Endothelial cell of umbilical vein (primary cell): Measurements from ENCODE around the gene C10orf71. TPM values are rescaled to one million over a fixed set of nuclear protein-coding genes. Genes with fewer than 3 reads are reported as not detected.

Source experiments
- BruUV-seq: library from RNA; stranded (reverse); fragments of 400-500 nt; replicated peaks from 2 replicates; lab custom pipeline; 2021; lab: Mats Ljungman, UMichigan
- CTCF ChIA-PET: fragments of 300-600, 350-600 bp; sonication (Branson Sonifier 250); formaldehyde crosslinking; loops from one replicate; lab custom pipeline; 2021; ENCODE audit warnings: antibody characterized with exemption, inconsistent platforms; lab: Charles Lee
- POLR2A ChIA-PET: fragments of 300-600, 350-600 bp; sonication (Branson Sonifier 250); formaldehyde crosslinking; loops from one replicate; lab custom pipeline; 2021; ENCODE audit warnings: antibody characterized with exemption, inconsistent platforms; lab: Charles Lee
- DNase-seq: peaks from one replicate; pipeline ENCODE4 v3.0.0-alpha.2; 2011; ENCODE audit warnings: low read depth, low spot score
- FAIRE-seq: peaks from 2 replicates; lab custom pipeline; 2011; peaks lifted over from hg19 to GRCh38; lab: Jason Lieb, UNC
- H2AFZ ChIP-seq: 2 replicates; pipeline ENCODE4 v1.6.0; 2012; ENCODE audit warnings: low read depth, low read length, control low read depth, inconsistent platforms
- H3K27ac ChIP-seq: 2 replicates; pipeline ENCODE4 v1.5.1; 2011; ENCODE audit warnings: low read depth, mild to moderate bottlenecking, control low read depth, low read length, moderate library complexity; ENCODE audit not compliant: insufficient read depth
- H3K27me3 ChIP-seq, 2 experiments: 2 replicates each; pipeline versions ENCODE4 v1.6.0 to v1.6.1; 2011; ENCODE audit warnings: low read length in 2 of 2, mixed read lengths in 1 of 2; ENCODE audit not compliant: control insufficient read depth in 2 of 2, insufficient read depth in 2 of 2
- H3K36me3 ChIP-seq, 2 experiments: 2 replicates in 1 of 2; 3 replicates in 1 of 2; pipeline ENCODE4 v1.5.1; 2011; ENCODE audit warnings: low read length in 2 of 2, mild to moderate bottlenecking in 1 of 2, moderate library complexity in 1 of 2; ENCODE audit not compliant: control insufficient read depth in 2 of 2, insufficient read depth in 2 of 2; ENCODE audit errors: extremely low read depth in 1 of 2
- H3K4me1 ChIP-seq: 3 replicates; pipeline ENCODE4 v1.5.1; 2011; ENCODE audit warnings: mild to moderate bottlenecking, low read length; ENCODE audit not compliant: control insufficient read depth, insufficient read depth; ENCODE audit errors: extremely low read depth
- H3K4me2 ChIP-seq: 2 replicates; pipeline ENCODE4 v1.6.1; 2011; ENCODE audit warnings: low read length, control low read depth, mixed read lengths; ENCODE audit not compliant: insufficient read depth
- H3K4me3 ChIP-seq, 3 experiments: fragments of 200-600 bp in 1 of 3; sonication (generic), shearing (Covaris generic) in 1 of 3; replicated peaks in 1 of 3; 2 replicates each; pipeline ENCODE4 v1.5.1; 2011 to 2016; ENCODE audit warnings: control low read depth in 3 of 3, low read length in 3 of 3, mild to moderate bottlenecking in 2 of 3, inconsistent platforms in 1 of 3, low read depth in 1 of 3, moderate library complexity in 1 of 3; ENCODE audit not compliant: insufficient read depth in 1 of 3
- H3K79me2 ChIP-seq: 2 replicates; pipeline ENCODE4 v1.6.0; 2012; ENCODE audit warnings: low read length, inconsistent platforms; ENCODE audit not compliant: control insufficient read depth, insufficient read depth
- H3K9ac ChIP-seq: replicated peaks from 2 replicates; pipeline ENCODE3; 2011; ENCODE audit warnings: low read length, control low read depth; ENCODE audit not compliant: insufficient read depth; ENCODE audit errors: extremely low read depth
- H3K9me1 ChIP-seq: replicated peaks from 3 replicates; pipeline ENCODE4 v1.6.0; 2011; ENCODE audit warnings: mild to moderate bottlenecking, low read length; ENCODE audit not compliant: control insufficient read depth, insufficient read depth; ENCODE audit errors: extremely low read depth
- H3K9me3 ChIP-seq: replicated peaks from 2 replicates; pipeline ENCODE4 v1.5.1; 2012; ENCODE audit warnings: low read length, inconsistent platforms; ENCODE audit not compliant: control insufficient read depth, insufficient read depth
- H4K20me1 ChIP-seq: replicated peaks from 2 replicates; pipeline ENCODE3; 2011; ENCODE audit warnings: mild to moderate bottlenecking, low read length; ENCODE audit not compliant: control insufficient read depth, insufficient read depth; ENCODE audit errors: extremely low read depth
- EZH2 ChIP-seq: IDR thresholded peaks from 2 replicates; pipeline ENCODE4 v1.6.1; 2012; ENCODE audit warnings: borderline replicate concordance, low read depth, mild to moderate bottlenecking, moderate library complexity, low read length, inconsistent platforms; ENCODE audit not compliant: severe bottlenecking
- FOS ChIP-seq: IDR thresholded peaks from 2 replicates; pipeline ENCODE4 v1.6.1; 2011; ENCODE audit warnings: mild to moderate bottlenecking, low read length, moderate library complexity, borderline replicate concordance; ENCODE audit not compliant: insufficient read depth
- GATA2 ChIP-seq: IDR thresholded peaks from 2 replicates; pipeline ENCODE4 v1.7.0; 2011; ENCODE audit warnings: low read depth, mild to moderate bottlenecking, moderate library complexity, mixed read lengths, low read length; ENCODE audit not compliant: insufficient read length, insufficient read depth
- JUN ChIP-seq: IDR thresholded peaks from 2 replicates; pipeline ENCODE4 v1.6.1; 2011; ENCODE audit warnings: borderline replicate concordance, low read depth; ENCODE audit not compliant: insufficient read length, insufficient read depth
- MYC ChIP-seq: IDR thresholded peaks from one replicate; pipeline ENCODE4 v1.6.1; 2011; ENCODE audit warnings: mild to moderate bottlenecking, low read depth, low read length
- POLR2A ChIP-seq: IDR thresholded peaks from 2 replicates; pipeline ENCODE4 v1.6.1; 2012; ENCODE audit warnings: low read depth, mild to moderate bottlenecking, control low read depth, low read length
- POLR2AphosphoS5 ChIP-seq: IDR thresholded peaks from 2 replicates; pipeline ENCODE4 v1.6.1; 2012; ENCODE audit warnings: low read depth, mild to moderate bottlenecking, control low read depth, low read length, moderate library complexity; ENCODE audit not compliant: insufficient read depth
- dilution Hi-C: fragments of 300-500 bp; cut with MboI; formaldehyde crosslinking; loops from one replicate; pipeline ENCODE4 v1.15.0; 2019; ENCODE audit warnings: low sequenced_read_pairs; ENCODE audit not compliant: extremely low pct_ligation_motif_present
- intact Hi-C: fragments of 100-400 bp; cut with micrococcal nuclease; formaldehyde crosslinking; loops from one replicate; pipeline ENCODE4 v1.10.0; 2022
- polyA plus RNA-seq, 4 experiments: library from polyadenylated mRNA; depleted of rRNA in 3 of 4; stranded (reverse) in 3 of 4; unstranded in 1 of 4; fragments of >200 nt; gene quantifications; 2 replicates each; pipeline versions ENCODE4 v1.2.1 to v1.2.3, GENCODE V29; 2011 to 2012; ENCODE audit warnings: missing spikeins in 1 of 4
- total RNA-seq: library from RNA; stranded (reverse); gene quantifications from 2 replicates; pipeline ENCODE4 v1.2.3, GENCODE V29; 2021
- TF ChIP-seq, protein P1 (sequence below), 2 donors: IDR thresholded peaks; 1 replicate in 1 of 2; 2 replicates in 1 of 2; pipeline ENCODE4 v1.5.1; 2011; ENCODE audit warnings: low read length in 2 of 2, mild to moderate bottlenecking in 2 of 2, moderate library complexity in 2 of 2, control low read depth in 1 of 2, inconsistent platforms in 1 of 2, low read depth in 1 of 2; ENCODE audit not compliant: insufficient read depth in 1 of 2; ENCODE audit errors: extremely low read depth in 1 of 2
- TF ChIP-seq, protein P2 (sequence below): IDR thresholded peaks from 2 replicates; pipeline ENCODE4 v1.6.1; 2011; ENCODE audit not compliant: insufficient read depth, insufficient read length

Gene C10orf71
- total and polyA plus RNA-seq, 2 donors (not counting 3 experiments of a cell fraction or from before 2014, with no cell fraction given): not detected

DNA sequence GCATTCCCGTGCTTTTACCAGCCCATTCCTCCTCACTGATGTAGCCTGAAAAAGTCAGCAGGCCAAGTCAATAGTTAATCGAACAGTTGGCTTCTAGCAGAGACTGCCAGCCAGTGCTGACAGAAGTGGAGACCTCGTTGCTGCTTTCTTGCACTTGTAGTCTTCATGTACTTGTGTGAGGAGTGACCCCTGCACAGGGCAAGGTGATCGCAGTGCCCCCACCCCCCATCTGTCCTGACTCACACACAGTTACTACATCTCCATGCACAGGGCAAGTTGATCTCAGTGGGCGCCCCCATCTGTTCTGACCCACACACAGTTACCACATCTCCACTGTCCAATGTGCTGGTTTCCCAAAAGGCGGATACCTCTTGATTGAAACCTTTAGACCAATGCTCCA, 34.2 kb downstream of the C10orf71 start:
- no peaks in the 10 kb centered on the region for H4K20me1 ChIP-seq
- TF ChIP-seq, protein P1, sequence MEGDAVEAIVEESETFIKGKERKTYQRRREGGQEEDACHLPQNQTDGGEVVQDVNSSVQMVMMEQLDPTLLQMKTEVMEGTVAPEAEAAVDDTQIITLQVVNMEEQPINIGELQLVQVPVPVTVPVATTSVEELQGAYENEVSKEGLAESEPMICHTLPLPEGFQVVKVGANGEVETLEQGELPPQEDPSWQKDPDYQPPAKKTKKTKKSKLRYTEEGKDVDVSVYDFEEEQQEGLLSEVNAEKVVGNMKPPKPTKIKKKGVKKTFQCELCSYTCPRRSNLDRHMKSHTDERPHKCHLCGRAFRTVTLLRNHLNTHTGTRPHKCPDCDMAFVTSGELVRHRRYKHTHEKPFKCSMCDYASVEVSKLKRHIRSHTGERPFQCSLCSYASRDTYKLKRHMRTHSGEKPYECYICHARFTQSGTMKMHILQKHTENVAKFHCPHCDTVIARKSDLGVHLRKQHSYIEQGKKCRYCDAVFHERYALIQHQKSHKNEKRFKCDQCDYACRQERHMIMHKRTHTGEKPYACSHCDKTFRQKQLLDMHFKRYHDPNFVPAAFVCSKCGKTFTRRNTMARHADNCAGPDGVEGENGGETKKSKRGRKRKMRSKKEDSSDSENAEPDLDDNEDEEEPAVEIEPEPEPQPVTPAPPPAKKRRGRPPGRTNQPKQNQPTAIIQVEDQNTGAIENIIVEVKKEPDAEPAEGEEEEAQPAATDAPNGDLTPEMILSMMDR (IDR thresholded peaks at IDR 0.05; ENCODE audit: extremely low read depth in 1 of 2, insufficient read depth in 1 of 2, low read depth in 1 of 2, low read length in 2 of 2): no peak
- TF ChIP-seq MYC: no peak
- no peak for TF ChIP-seq EZH2
- TF ChIP-seq JUN: no peak
- no peak for TF ChIP-seq POLR2A
- TF ChIP-seq POLR2AphosphoS5: no peak
- TF ChIP-seq FOS: no peak
- TF ChIP-seq GATA2: no peak
- TF ChIP-seq, protein P2, sequence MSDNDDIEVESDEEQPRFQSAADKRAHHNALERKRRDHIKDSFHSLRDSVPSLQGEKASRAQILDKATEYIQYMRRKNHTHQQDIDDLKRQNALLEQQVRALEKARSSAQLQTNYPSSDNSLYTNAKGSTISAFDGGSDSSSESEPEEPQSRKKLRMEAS: no peak
- intact Hi-C loops: no loop called here
- CTCF ChIA-PET: no interaction called here
- dilution Hi-C loops: no loop called here
- no peaks in the 10 kb centered on the region for H3K79me2 ChIP-seq
- POLR2A ChIA-PET: no interaction called here
- no peak for FAIRE-seq
- H3K9ac ChIP-seq: no peak overlapping the region
- BruUV-seq: no TSS peak
- H3K27me3 ChIP-seq: no peaks in the 10 kb centered on the region
- H3K27ac ChIP-seq: no peak overlapping the region
- no peak overlapping the region for H3K4me2 ChIP-seq
- no peak overlapping the region for H3K4me3 ChIP-seq
- H3K4me1 ChIP-seq: no peaks in the 10 kb centered on the region
- no peaks in the 10 kb centered on the region for H3K9me3 ChIP-seq
- no peaks in the 10 kb centered on the region for H3K36me3 ChIP-seq
- no peaks in the 10 kb centered on the region for H3K9me1 ChIP-seq
- DNase-seq: no peak
- H2AFZ ChIP-seq: no peak overlapping the region
